Activated gamma-delta T cell (primary cell): ENCODE data around the gene TRAF3IP3.

ENCODE experiments used
- DNase-seq: peaks from one replicate; lab custom pipeline; 2025; lab: John Stamatoyannopoulos, UW

The TRAF3IP3 gene

GRCh38 chr1:209800984-209801834, 45.4 kb downstream of the TRAF3IP3 start:
- no peak for DNase-seq

- no peak for DNase-seq
Measured at GRCh38 chr1:209802117-209802779, 46.4 kb downstream of the TRAF3IP3 start.

- no peak for DNase-seq
Measured at GRCh38 chr1:209802780-209803152, 46.9 kb downstream of the TRAF3IP3 start.

GRCh38 chr1:209803568-209803967, 47.7 kb downstream of the TRAF3IP3 start:
- no peak for DNase-seq

GRCh38 chr1:209805341-209805781, 49.5 kb downstream of the TRAF3IP3 start:
- DNase-seq, result no peak

- peak; percentile 68 for DNase-seq
Measured at GRCh38 chr1:209805875-209806760, 50.3 kb downstream of the TRAF3IP3 start, which contains the start of gene IRF6. Gene IRF6 (minus strand): TSS chr1:209806142. CDS start chr1:209801413, 4,729 bp downstream.

GRCh38 chr1:209807509-209807908, 51.7 kb downstream of the TRAF3IP3 start:
- no peak for DNase-seq

- no peak for DNase-seq
Measured at GRCh38 chr1:209808059-209808581, 52.3 kb downstream of the TRAF3IP3 start.

GRCh38 chr1:209809611-209810010, 53.8 kb downstream of the TRAF3IP3 start:
- DNase-seq, result no peak

GRCh38 chr1:209810783-209811182, 54.9 kb downstream of the TRAF3IP3 start:
- DNase-seq, result no peak

GRCh38 chr1:209813902-209814301, 58.0 kb downstream of the TRAF3IP3 start:
- no peak for DNase-seq

GRCh38 chr1:209815490-209815889, 59.6 kb downstream of the TRAF3IP3 start:
- no peak for DNase-seq

- DNase-seq, result no peak
Measured at GRCh38 chr1:209815931-209816341, 60.1 kb downstream of the TRAF3IP3 start.

- DNase-seq, result no peak
Measured at GRCh38 chr1:209816923-209817322, 61.1 kb downstream of the TRAF3IP3 start.

- no peak for DNase-seq
Measured at GRCh38 chr1:209817691-209818090, 61.8 kb downstream of the TRAF3IP3 start.

GRCh38 chr1:209819058-209819457, 63.2 kb downstream of the TRAF3IP3 start:
- no peak for DNase-seq

- DNase-seq, result no peak
Measured at GRCh38 chr1:209820986-209821385, 65.1 kb downstream of the TRAF3IP3 start.

GRCh38 chr1:209822706-209823105, 66.9 kb downstream of the TRAF3IP3 start:
- no peak for DNase-seq

GRCh38 chr1:209823143-209824041, 67.5 kb downstream of the TRAF3IP3 start:
- DNase-seq, result no peak

GRCh38 chr1:209825591-209826434, 70.0 kb downstream of the TRAF3IP3 start:
- no peak for DNase-seq
